Keratinocyte (primary cell): Measurements from ENCODE around the gene RHCE.
"Not testable (repeated sequence)": the region's sequence is repeated elsewhere in the genome, so short reads cannot be mapped to it uniquely, and the experiment has no call there.

Experiments
- CTCF ChIP-seq, 3 experiments: IDR thresholded peaks in 1 of 3; conservative IDR thresholded peaks in 1 of 3; optimal IDR thresholded peaks in 1 of 3; 2 replicates in 2 of 3; 3 replicates in 1 of 3; pipeline versions ENCODE3 to v1.5.1; 2011; ENCODE audit warnings: low read length in 3 of 3, mild to moderate bottlenecking in 3 of 3, moderate library complexity in 2 of 3, control low read depth in 1 of 3, inconsistent platforms in 1 of 3; ENCODE audit not compliant: insufficient read depth in 2 of 3; ENCODE audit errors: extremely low read depth in 1 of 3
- EZH2 ChIP-seq: IDR thresholded peaks from one replicate; pipeline ENCODE4 v1.6.1; 2012; ENCODE audit warnings: inconsistent platforms, mild to moderate bottlenecking, low read length, moderate library complexity

- not testable (repeated sequence) for TF ChIP-seq CTCF (optimal IDR thresholded peaks at IDR 0.05 in 1 of 3, IDR thresholded peaks at IDR 0.05 in 1 of 3, conservative IDR thresholded peaks at IDR 0.05 in 1 of 3; ENCODE audit: extremely low read depth in 1 of 3, insufficient read depth in 2 of 3, low read length in 3 of 3); EZH2
These were observed 42.3 kb downstream of the RHCE start for GRCh38 chr1:25378367-25378766.
